OCI-LY7 (cell line): Measurements from ENCODE around the gene MYPN. TPM values are rescaled to one million over a fixed set of nuclear protein-coding genes. Genes with fewer than 3 reads are reported as not detected.

Experiments
- BruUV-seq: library from RNA; stranded (reverse); fragments of 400-500 nt; replicated peaks from 2 replicates; lab custom pipeline; 2021; lab: Mats Ljungman, UMichigan
- CTCF ChIA-PET: fragments of 300-600 bp; sonication (Branson Sonifier 250); formaldehyde crosslinking; loops from one replicate; lab custom pipeline; 2022; ENCODE audit warnings: antibody characterized with exemption; ENCODE audit not compliant: unreplicated experiment; lab: Charles Lee
- POLR2A ChIA-PET: fragments of 300-600 bp; sonication (Branson Sonifier 250); formaldehyde crosslinking; loops from one replicate; lab custom pipeline; 2022; ENCODE audit warnings: antibody characterized with exemption; lab: Charles Lee
- DNase-seq: peaks from one replicate; pipeline ENCODE4 v3.0.0-alpha.2; 2015; ENCODE audit warnings: low spot score
- H2AFZ ChIP-seq: fragments of 200-600 bp; sonication (generic), shearing (Covaris generic); 2 replicates; pipeline ENCODE4 v1.6.1; 2014; ENCODE audit warnings: mild to moderate bottlenecking, antibody characterized with exemption, low read length, moderate library complexity
- H3K27ac ChIP-seq: fragments of 200-600 bp; sonication (generic); 2 replicates; pipeline ENCODE4 v1.5.1; 2014; ENCODE audit warnings: mixed run types, low read depth, mild to moderate bottlenecking, moderate library complexity, low read length, inconsistent platforms; ENCODE audit not compliant: poor library complexity, severe bottlenecking
- H3K36me3 ChIP-seq: fragments of 200-600 bp; sonication (generic); 2 replicates; pipeline ENCODE4 v1.6.1; 2014; ENCODE audit warnings: mild to moderate bottlenecking, antibody characterized with exemption, low read length, moderate library complexity, mixed read lengths; ENCODE audit not compliant: insufficient read depth
- H3K4me1 ChIP-seq: fragments of 200-600 bp; sonication (generic); 2 replicates; pipeline ENCODE4 v1.5.1; 2014; ENCODE audit warnings: mild to moderate bottlenecking, low read length; ENCODE audit not compliant: insufficient read depth, poor library complexity, severe bottlenecking
- H3K4me2 ChIP-seq: fragments of 200-600 bp; sonication (generic); 2 replicates; pipeline ENCODE4 v1.6.1; 2014; ENCODE audit warnings: mild to moderate bottlenecking, low read length
- H3K4me3 ChIP-seq: fragments of 200-600 bp; sonication (generic); 2 replicates; pipeline ENCODE4 v1.5.1; 2014; ENCODE audit warnings: mild to moderate bottlenecking, low read depth, low read length; ENCODE audit not compliant: poor library complexity, severe bottlenecking
- H3K79me2 ChIP-seq: fragments of 200-600 bp; sonication (generic); 2 replicates; pipeline ENCODE4 v1.6.1; 2016; ENCODE audit warnings: low read depth, mild to moderate bottlenecking, low read length, moderate library complexity, mixed read lengths; ENCODE audit not compliant: insufficient read depth
- H3K9me2 ChIP-seq: fragments of 200-600 bp; sonication (generic); 2 replicates; pipeline ENCODE4 v1.6.1; 2016; ENCODE audit warnings: mild to moderate bottlenecking, low read length, mixed read lengths; ENCODE audit not compliant: insufficient read depth
- H3K9me3 ChIP-seq: fragments of 200-600 bp; sonication (generic); 2 replicates; pipeline ENCODE4 v1.6.1; 2014; ENCODE audit warnings: mild to moderate bottlenecking, mixed run types, low read length, mixed read lengths
- H4K20me1 ChIP-seq: fragments of 200-600 bp; sonication (generic); 2 replicates; pipeline ENCODE4 v1.6.1; 2014; ENCODE audit warnings: mild to moderate bottlenecking, antibody characterized with exemption, low read length, moderate library complexity, mixed read lengths; ENCODE audit not compliant: insufficient read depth
- CTCF ChIP-seq: fragments of 200-600 bp; sonication (generic); conservative IDR thresholded peaks from 2 replicates; pipeline ENCODE4 v1.5.1; 2014; ENCODE audit warnings: mild to moderate bottlenecking, antibody characterized with exemption, low read length, moderate library complexity, mixed read lengths
- EZH2phosphoT487 ChIP-seq: fragments of 200-600 bp; sonication (generic); IDR thresholded peaks from 2 replicates; pipeline ENCODE4 v1.6.1; 2018; ENCODE audit warnings: low read depth, borderline replicate concordance, mild to moderate bottlenecking, mixed run types, antibody characterized with exemption, low read length, moderate library complexity, mixed read lengths
- intact Hi-C: fragments of 100-400 bp; cut with micrococcal nuclease; formaldehyde crosslinking; loops from one replicate; pipeline ENCODE4 v1.10.0; 2022; ENCODE audit not compliant: unreplicated experiment
- total RNA-seq, 2 experiments: library from RNA; depleted of rRNA in 1 of 2; stranded (reverse); fragments of >200 nt in 1 of 2; shearing (Covaris generic) in 1 of 2; gene quantifications; 2 replicates each; pipeline ENCODE4 v1.2.3, GENCODE V29; 2014 to 2022

The MYPN gene
- total RNA-seq, 2 experiments from 2014 or later, result 0.06 TPM; not detected in 1

- peak overlapping the region; percentile 90 for H3K4me2 ChIP-seq
- peaks cover 35% of the 10 kb centered on the region for H3K36me3 ChIP-seq
- H3K4me3 ChIP-seq, result peak overlapping the region; percentile 85
- POLR2A ChIA-PET, result interaction anchor here (1.3 kb wide), 1 partner anchor 13 kb away, joined by 5 read pairs; no protein-coding TSS in a partner anchor
- no peak for TF ChIP-seq CTCF
- TF ChIP-seq EZH2phosphoT487, result no peak
- H3K27ac ChIP-seq, result peak overlapping the region; percentile 83
- peaks cover 15% of the 10 kb centered on the region for H3K4me1 ChIP-seq
- peaks cover 49% of the 10 kb centered on the region for H3K79me2 ChIP-seq
- intact Hi-C loops, result loop anchor here (2.0 to 10.0 kb wide), 5 partner anchors 219 to 453 kb away; partner anchors contain the start of gene SLC25A16
- H2AFZ ChIP-seq, result peak overlapping the region; percentile 99; the same call in 1 of the 2 replicates
- peak; percentile 30 for DNase-seq
- no peaks in the 10 kb centered on the region for H3K9me2 ChIP-seq
- no TSS peak for BruUV-seq
- no peaks in the 10 kb centered on the region for H3K9me3 ChIP-seq
- peaks cover 14% of the 10 kb centered on the region; the same call in 1 of the 2 replicates for H4K20me1 ChIP-seq
- CTCF ChIA-PET, result no interaction called here
These were observed 35.1 kb upstream of the MYPN start for GRCh38 chr10:68074031-68074774.

- peaks cover 30% of the 10 kb centered on the region for H3K36me3 ChIP-seq
- TF ChIP-seq EZH2phosphoT487 (no peak), CTCF (no peak)
- no peaks in the 10 kb centered on the region for H3K9me2 ChIP-seq
- H3K79me2 ChIP-seq, result peaks cover 44% of the 10 kb centered on the region
- ChIA-PET CTCF (no interaction called here), POLR2A (interaction anchor here (0.6 to 1.3 kb wide), 6 partner anchors 10 to 935 kb away, joined by 3 to 5 read pairs (median 3); partner anchors contain the start of genes HNRNPH3 and SIRT1)
- intact Hi-C loops, result loop anchor here (1.0 to 10.0 kb wide), 6 partner anchors 191 to 452 kb away; partner anchors contain the start of genes SIRT1 and SLC25A16
- no peaks in the 10 kb centered on the region for H3K9me3 ChIP-seq
- peak within 1 kb of the TSS; percentile 99 for H2AFZ ChIP-seq
- peaks cover 14% of the 10 kb centered on the region; the same call in 1 of the 2 replicates for H4K20me1 ChIP-seq
- peak within 1 kb of the TSS; percentile 83 for H3K27ac ChIP-seq
- peak; percentile 91 for DNase-seq
- BruUV-seq, result no TSS peak
- peak within 1 kb of the TSS; percentile 85 for H3K4me3 ChIP-seq
- H3K4me1 ChIP-seq, result peaks cover 15% of the 10 kb centered on the region
- H3K4me2 ChIP-seq, result peak within 1 kb of the TSS; percentile 90
These were observed 34.3 kb upstream of the MYPN start, which contains the start of gene HERC4 for GRCh38 chr10:68074775-68075549. Gene HERC4, minus strand, starts transcription at chr10:68075283. Its CDS starts 2,175 bp downstream, at chr10:68073108.
